ENCODE data around the gene MAEA.
"Not testable (repeated sequence)": the region's sequence is repeated elsewhere in the genome, so short reads cannot be mapped to it uniquely, and the experiment has no call there.

MAEA gene

GRCh38 chr4:1330761-1331590, 41.3 kb downstream of the MAEA start:
- H3K4me3 ChIP-seq (ENCODE audit: low read length) = no peak overlapping the region
- TF ChIP-seq, protein P1, sequence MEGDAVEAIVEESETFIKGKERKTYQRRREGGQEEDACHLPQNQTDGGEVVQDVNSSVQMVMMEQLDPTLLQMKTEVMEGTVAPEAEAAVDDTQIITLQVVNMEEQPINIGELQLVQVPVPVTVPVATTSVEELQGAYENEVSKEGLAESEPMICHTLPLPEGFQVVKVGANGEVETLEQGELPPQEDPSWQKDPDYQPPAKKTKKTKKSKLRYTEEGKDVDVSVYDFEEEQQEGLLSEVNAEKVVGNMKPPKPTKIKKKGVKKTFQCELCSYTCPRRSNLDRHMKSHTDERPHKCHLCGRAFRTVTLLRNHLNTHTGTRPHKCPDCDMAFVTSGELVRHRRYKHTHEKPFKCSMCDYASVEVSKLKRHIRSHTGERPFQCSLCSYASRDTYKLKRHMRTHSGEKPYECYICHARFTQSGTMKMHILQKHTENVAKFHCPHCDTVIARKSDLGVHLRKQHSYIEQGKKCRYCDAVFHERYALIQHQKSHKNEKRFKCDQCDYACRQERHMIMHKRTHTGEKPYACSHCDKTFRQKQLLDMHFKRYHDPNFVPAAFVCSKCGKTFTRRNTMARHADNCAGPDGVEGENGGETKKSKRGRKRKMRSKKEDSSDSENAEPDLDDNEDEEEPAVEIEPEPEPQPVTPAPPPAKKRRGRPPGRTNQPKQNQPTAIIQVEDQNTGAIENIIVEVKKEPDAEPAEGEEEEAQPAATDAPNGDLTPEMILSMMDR (conservative IDR thresholded peaks at IDR 0.05; ENCODE audit: low read depth, low read length) = no peak
- DNase-seq (ENCODE audit: low read depth) = no peak

- DNase-seq (ENCODE audit: low read depth) = no peak
- TF ChIP-seq, protein P1 (conservative IDR thresholded peaks at IDR 0.05; ENCODE audit: low read depth, low read length) = no peak
- no peak overlapping the region for H3K4me3 ChIP-seq (ENCODE audit: low read length)
Observed at GRCh38 chr4:1331591-1332353, 42.1 kb downstream of the MAEA start.

- DNase-seq (ENCODE audit: low read depth) = no peak
- TF ChIP-seq, protein P1 (conservative IDR thresholded peaks at IDR 0.05; ENCODE audit: low read depth, low read length) = no peak
- no peak overlapping the region for H3K4me3 ChIP-seq (ENCODE audit: low read length)
Observed at GRCh38 chr4:1332686-1333085, 43.0 kb downstream of the MAEA start.

DNA sequence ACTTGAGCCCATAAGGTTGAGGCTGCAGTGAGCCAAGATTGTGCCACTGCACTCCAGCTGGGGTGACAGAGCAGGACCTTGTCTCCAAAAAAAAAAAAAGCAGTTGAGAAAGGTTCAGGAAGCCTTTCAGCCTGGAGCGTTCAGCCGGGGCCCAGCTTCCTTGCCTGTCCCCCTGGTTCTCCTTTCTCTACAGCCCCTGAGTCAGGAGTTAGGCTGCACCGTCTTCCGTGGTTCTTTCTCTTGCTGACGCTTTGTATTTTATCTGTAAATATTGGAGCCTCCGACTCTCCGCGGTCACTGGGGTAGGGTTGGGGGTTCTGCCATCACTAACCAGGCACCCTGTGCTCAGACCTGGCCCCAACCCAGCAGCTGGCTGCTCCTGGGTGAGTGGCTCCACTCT, 43.6 kb downstream of the MAEA start:
- DNase-seq (ENCODE audit: low read depth) = no peak
- H3K4me3 ChIP-seq (ENCODE audit: low read length) = no peak overlapping the region
- TF ChIP-seq, protein P1 (conservative IDR thresholded peaks at IDR 0.05; ENCODE audit: low read depth, low read length) = no peak

GRCh38 chr4:1333851-1334578, 44.3 kb downstream of the MAEA start:
- DNase-seq (ENCODE audit: low read depth); H3K4me3 ChIP-seq (ENCODE audit: low read length): not testable (repeated sequence)

DNA sequence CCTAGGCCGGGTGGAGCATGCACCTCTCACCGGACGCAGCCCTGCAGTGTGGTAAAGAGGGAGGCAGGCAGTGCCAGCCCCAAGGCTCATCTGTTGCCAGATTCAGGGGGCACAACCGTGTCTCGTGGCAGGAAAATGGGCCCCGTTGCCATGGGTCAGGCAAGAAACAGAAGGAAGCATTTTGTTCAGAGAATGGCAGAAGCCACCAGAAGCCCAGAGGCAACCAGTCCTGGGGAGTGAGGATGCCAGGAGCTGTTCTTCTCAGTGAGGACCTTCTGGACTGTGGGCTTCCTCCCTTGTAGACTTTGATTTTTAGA, 44.8 kb downstream of the MAEA start:
- H3K4me3 ChIP-seq (ENCODE audit: low read length) = no peak overlapping the region
- no peak for DNase-seq (ENCODE audit: low read depth)
- TF ChIP-seq, protein P1 (conservative IDR thresholded peaks at IDR 0.05; ENCODE audit: low read depth, low read length) = no peak

- not testable (repeated sequence) for DNase-seq (ENCODE audit: low read depth); H3K4me3 ChIP-seq (ENCODE audit: low read length)
Observed at GRCh38 chr4:1335193-1335883, 45.6 kb downstream of the MAEA start.
